Astrocyte (in vitro differentiated cells and primary cell): ENCODE measurements around the gene RPH3AL. TPM values are rescaled to one million over a fixed set of nuclear protein-coding genes. Genes with fewer than 3 reads are reported as not detected.

Experiments
- DNase-seq: peaks from one replicate; pipeline ENCODE4 v3.0.0-alpha.2; 2010; ENCODE audit warnings: low read depth
- FAIRE-seq: peaks from 2 replicates; lab custom pipeline; 2011; peaks lifted over from hg19 to GRCh38; lab: Jason Lieb, UNC
- H2AFZ ChIP-seq: 2 replicates; pipeline ENCODE4 v1.6.0; 2012; ENCODE audit warnings: low read depth, low read length, inconsistent platforms
- H3K27ac ChIP-seq: 2 replicates; pipeline ENCODE4 v1.5.1; 2011; ENCODE audit warnings: low read depth, low read length, inconsistent platforms
- H3K27me3 ChIP-seq: 2 replicates; pipeline ENCODE4 v1.6.0; 2011; ENCODE audit warnings: low read length, inconsistent platforms; ENCODE audit not compliant: insufficient read depth
- H3K36me3 ChIP-seq: 2 replicates; pipeline ENCODE4 v1.5.1; 2011; ENCODE audit warnings: low read length, inconsistent platforms; ENCODE audit not compliant: insufficient read depth
- H3K4me1 ChIP-seq: 2 replicates; pipeline ENCODE4 v1.5.1; 2011; ENCODE audit warnings: low read length, inconsistent platforms; ENCODE audit not compliant: insufficient read depth
- H3K4me2 ChIP-seq: 2 replicates; pipeline ENCODE4 v1.6.0; 2012; ENCODE audit warnings: low read length, inconsistent platforms
- H3K4me3 ChIP-seq: 2 replicates; pipeline ENCODE4 v1.5.1; 2011; ENCODE audit warnings: low read depth, mild to moderate bottlenecking, low read length, inconsistent platforms; ENCODE audit not compliant: insufficient read depth
- H3K79me2 ChIP-seq: 2 replicates; pipeline ENCODE4 v1.6.0; 2012; ENCODE audit warnings: mild to moderate bottlenecking, low read length, inconsistent platforms; ENCODE audit not compliant: insufficient read depth
- H3K9ac ChIP-seq: 2 replicates; pipeline ENCODE4 v1.6.0; 2012; ENCODE audit warnings: mild to moderate bottlenecking, low read length, inconsistent platforms
- H3K9me3 ChIP-seq: 2 replicates; pipeline ENCODE4 v1.5.1; 2012; ENCODE audit warnings: low read depth, mild to moderate bottlenecking, low read length, inconsistent platforms; ENCODE audit not compliant: insufficient read depth
- H4K20me1 ChIP-seq: 2 replicates; pipeline ENCODE4 v1.6.0; 2012; ENCODE audit warnings: low read length, inconsistent platforms; ENCODE audit not compliant: insufficient read depth
- H3K27ac Mint-ChIP-seq: one replicate; pipeline ENCODE4 v1.8.0; 2021; ENCODE audit warnings: mild to moderate bottlenecking, mixed read lengths; ENCODE audit not compliant: unreplicated experiment
- H3K27me3 Mint-ChIP-seq: one replicate; pipeline ENCODE4 v1.8.0; 2021; ENCODE audit warnings: low read depth, mixed read lengths; ENCODE audit not compliant: unreplicated experiment
- H3K36me3 Mint-ChIP-seq: one replicate; pipeline ENCODE4 v1.8.0; 2021; ENCODE audit warnings: low read depth, mixed read lengths; ENCODE audit not compliant: unreplicated experiment
- H3K4me1 Mint-ChIP-seq: one replicate; pipeline ENCODE4 v1.8.0; 2021; ENCODE audit warnings: low read depth, mixed read lengths; ENCODE audit not compliant: unreplicated experiment
- H3K4me3 Mint-ChIP-seq: one replicate; pipeline ENCODE4 v1.8.0; 2021; ENCODE audit warnings: mild to moderate bottlenecking, moderate library complexity, mixed read lengths; ENCODE audit not compliant: unreplicated experiment
- H3K9me3 Mint-ChIP-seq: one replicate; pipeline ENCODE4 v1.8.0; 2021; ENCODE audit warnings: mild to moderate bottlenecking, mixed read lengths; ENCODE audit not compliant: unreplicated experiment
- CTCF ChIP-seq: IDR thresholded peaks from 2 replicates; pipeline ENCODE4 v1.5.1; 2011; ENCODE audit warnings: low read depth, mild to moderate bottlenecking, inconsistent platforms, low read length, moderate library complexity; ENCODE audit not compliant: insufficient read depth
- EZH2 ChIP-seq: IDR thresholded peaks from 2 replicates; pipeline ENCODE4 v1.6.1; 2012; ENCODE audit warnings: mild to moderate bottlenecking, low read length, inconsistent platforms; ENCODE audit not compliant: insufficient read depth
- total RNA-seq: library from RNA; stranded (reverse); gene quantifications from 2 replicates; pipeline ENCODE4 v1.2.1, GENCODE V29; 2021

RPH3AL gene
- total RNA-seq, 1 donor from 2014 or later: 3.7 TPM

GRCh38 chr17:282000-282911 is 70.4 kb downstream of the RPH3AL start:
- FAIRE-seq (no peak), DNase-seq (no peak)
- Histone ChIP-seq H3K79me2 (no peaks in the 10 kb centered on the region), H3K9me3 (no peaks in the 10 kb centered on the region), H3K9ac (no peak overlapping the region), H3K4me2 (no peak overlapping the region), H3K27me3 (peaks cover 6% of the 10 kb centered on the region), H3K4me1 (no peaks in the 10 kb centered on the region), H3K4me3 (no peak overlapping the region), H3K36me3 (no peaks in the 10 kb centered on the region), H3K27ac (no peak overlapping the region), H2AFZ (no peak overlapping the region), H4K20me1 (no peaks in the 10 kb centered on the region)
- peaks cover 35% of the 10 kb centered on the region for H3K27me3 Mint-ChIP-seq
- no peak overlapping the region for H3K4me3 Mint-ChIP-seq
- H3K4me1 Mint-ChIP-seq: peaks cover 2% of the 10 kb centered on the region
- peaks cover 11% of the 10 kb centered on the region for H3K9me3 Mint-ChIP-seq
- TF ChIP-seq EZH2 (no peak), CTCF (no peak)
- H3K27ac Mint-ChIP-seq: no peak overlapping the region
- peaks cover 2% of the 10 kb centered on the region for H3K36me3 Mint-ChIP-seq

GRCh38 chr17:281365-281999 is 71.1 kb downstream of the RPH3AL start:
- H3K4me1 Mint-ChIP-seq: peaks cover 2% of the 10 kb centered on the region
- H3K9me3 ChIP-seq: no peaks in the 10 kb centered on the region
- H3K4me2 ChIP-seq: no peak overlapping the region
- no peaks in the 10 kb centered on the region for H3K36me3 ChIP-seq
- H3K79me2 ChIP-seq: no peaks in the 10 kb centered on the region
- peaks cover 6% of the 10 kb centered on the region for H3K27me3 ChIP-seq
- TF ChIP-seq CTCF (no peak), EZH2 (no peak)
- FAIRE-seq (no peak), DNase-seq (no peak)
- H3K4me1 ChIP-seq: no peaks in the 10 kb centered on the region
- H3K4me3 ChIP-seq: no peak overlapping the region
- H3K9me3 Mint-ChIP-seq: peaks cover 11% of the 10 kb centered on the region
- no peaks in the 10 kb centered on the region for H4K20me1 ChIP-seq
- H2AFZ ChIP-seq: no peak overlapping the region
- no peak overlapping the region for H3K9ac ChIP-seq
- no peak overlapping the region for H3K4me3 Mint-ChIP-seq
- H3K27ac ChIP-seq: no peak overlapping the region
- H3K36me3 Mint-ChIP-seq: peaks cover 2% of the 10 kb centered on the region
- H3K27ac Mint-ChIP-seq: no peak overlapping the region
- peaks cover 35% of the 10 kb centered on the region for H3K27me3 Mint-ChIP-seq
